Measurements from ENCODE around the gene PTPA.

Gene PTPA

DNA sequence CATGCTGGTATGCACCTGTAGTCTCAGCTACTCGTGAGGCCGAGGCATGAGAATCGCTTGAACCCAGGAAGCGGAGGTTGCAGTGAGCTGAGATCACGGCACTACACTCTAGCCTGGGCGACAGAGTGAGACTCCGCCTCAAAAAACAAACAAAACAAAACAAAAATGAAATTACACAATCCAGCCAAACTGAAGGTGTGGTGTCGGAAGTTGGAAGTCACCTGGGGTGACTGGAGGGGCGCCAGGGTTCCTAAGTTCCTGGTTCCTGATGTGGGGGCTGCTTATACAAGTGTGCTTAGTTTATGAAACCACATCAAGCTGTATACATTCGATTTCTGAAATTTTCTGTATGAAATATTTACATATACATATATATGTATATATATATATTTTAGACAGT, 34.0 kb upstream of the PTPA start:
- H3K4me3 Mint-ChIP-seq = no peak overlapping the region
- no peaks in the 10 kb centered on the region for H3K27me3 Mint-ChIP-seq
- no peak overlapping the region for H3K27ac Mint-ChIP-seq
- no peaks in the 10 kb centered on the region for H3K9me3 Mint-ChIP-seq
- peaks cover 25% of the 10 kb centered on the region for H3K4me1 Mint-ChIP-seq (ENCODE audit: low read depth)
- H3K36me3 Mint-ChIP-seq (ENCODE audit: low read depth) = no peaks in the 10 kb centered on the region

- H3K4me3 Mint-ChIP-seq = peak overlapping the region; percentile 87
- no peaks in the 10 kb centered on the region for H3K9me3 Mint-ChIP-seq
- no peaks in the 10 kb centered on the region for H3K36me3 Mint-ChIP-seq (ENCODE audit: low read depth)
- no peak overlapping the region for H3K27ac Mint-ChIP-seq
- peaks cover 29% of the 10 kb centered on the region for H3K4me1 Mint-ChIP-seq (ENCODE audit: low read depth)
- no peaks in the 10 kb centered on the region for H3K27me3 Mint-ChIP-seq
These were observed 32.3 kb upstream of the PTPA start for GRCh38 chr9:129078691-129079503.

DNA sequence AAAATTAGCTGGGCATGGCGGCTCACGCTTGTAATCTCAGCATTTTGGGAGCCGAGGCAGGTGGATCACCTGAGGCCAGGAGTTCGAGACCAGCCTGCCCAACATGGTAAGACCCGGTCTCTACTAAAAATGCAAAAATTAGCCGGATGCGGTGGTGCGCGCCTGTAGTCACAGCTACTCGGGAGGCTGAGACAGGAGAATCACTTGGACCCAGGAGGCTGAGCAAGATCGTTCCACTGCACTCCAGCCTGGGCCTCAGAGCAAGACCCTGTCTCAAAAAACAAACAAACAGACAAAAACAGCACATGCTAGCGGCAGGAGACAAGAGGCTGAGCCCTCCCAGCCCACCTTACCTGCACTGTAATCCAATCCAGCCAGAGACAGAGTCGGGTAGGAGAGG, 31.4 kb upstream of the PTPA start:
- Mint-ChIP-seq H3K27ac (peak overlapping the region; percentile 49), H3K4me3 (peak overlapping the region; percentile 87), H3K9me3 (no peaks in the 10 kb centered on the region), H3K36me3 (ENCODE audit: low read depth) (no peaks in the 10 kb centered on the region), H3K27me3 (no peaks in the 10 kb centered on the region), H3K4me1 (ENCODE audit: low read depth) (peaks cover 29% of the 10 kb centered on the region)

DNA sequence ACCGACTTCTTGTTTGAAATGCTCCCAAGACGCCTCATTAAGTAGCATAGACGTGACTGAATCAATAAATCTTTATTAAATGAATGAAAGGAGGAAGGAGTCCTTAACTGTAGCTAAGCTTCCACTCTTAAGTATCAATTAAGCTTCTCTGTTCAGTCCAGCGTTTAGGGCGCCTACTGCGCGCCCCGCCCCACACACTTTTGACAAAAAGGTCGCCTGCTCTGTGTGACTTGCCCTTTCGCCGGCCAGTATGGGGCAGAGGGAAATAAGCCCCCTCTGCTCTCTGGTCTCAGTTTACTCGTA, 31.0 kb upstream of the PTPA start:
- no peaks in the 10 kb centered on the region for H3K36me3 Mint-ChIP-seq (ENCODE audit: low read depth)
- peak overlapping the region; percentile 87 for H3K4me3 Mint-ChIP-seq
- peak overlapping the region; percentile 63 for H3K27ac Mint-ChIP-seq
- H3K27me3 Mint-ChIP-seq = no peaks in the 10 kb centered on the region
- peaks cover 29% of the 10 kb centered on the region for H3K4me1 Mint-ChIP-seq (ENCODE audit: low read depth)
- no peaks in the 10 kb centered on the region for H3K9me3 Mint-ChIP-seq

DNA sequence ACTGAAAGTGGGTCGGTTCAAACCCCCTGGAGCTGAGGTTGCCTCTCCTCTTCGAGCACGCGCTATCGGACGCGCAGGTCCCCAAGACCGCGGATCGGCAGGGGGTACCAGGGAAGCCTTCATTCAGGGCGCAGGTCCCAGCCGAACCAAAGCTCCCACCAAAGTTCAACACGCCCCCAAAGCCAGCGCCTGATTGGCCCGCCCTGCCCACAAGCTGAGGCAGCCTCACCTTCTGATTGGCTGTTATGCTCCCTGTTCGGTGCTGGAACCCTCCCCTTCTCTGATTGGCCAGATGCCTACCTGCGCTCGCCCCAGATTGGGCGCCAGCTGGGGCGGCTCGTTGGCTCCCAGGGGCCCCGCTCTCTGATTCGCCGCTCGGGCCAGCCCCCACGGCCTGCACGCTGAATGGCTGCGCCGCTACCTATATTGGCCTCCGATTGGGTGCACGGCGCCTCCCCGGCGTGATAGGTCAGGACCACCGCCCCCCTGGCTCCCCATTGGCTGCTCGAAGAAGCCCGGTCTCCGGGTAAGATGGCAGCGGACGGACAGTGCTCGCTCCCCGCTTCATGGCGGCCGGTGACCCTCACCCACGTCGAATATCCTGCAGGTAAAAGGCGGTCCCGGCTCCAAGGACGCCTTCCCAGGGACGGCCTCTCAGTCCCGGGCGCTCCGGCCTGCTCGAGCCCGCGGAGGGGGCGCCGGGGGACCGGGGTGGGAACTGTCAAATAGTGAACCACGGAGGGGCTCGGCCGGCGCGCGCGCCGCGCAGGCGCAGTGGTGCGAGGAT, 30.4 kb upstream of the PTPA start, which contains the start of gene DOLPP1:
TSS of gene DOLPP1 (plus strand) at position 511 of the 787 bp plus-strand sequence. CDS start at position 532, 21 bp downstream.
- no peaks in the 10 kb centered on the region for H3K27me3 Mint-ChIP-seq
- H3K36me3 Mint-ChIP-seq (ENCODE audit: low read depth) = no peaks in the 10 kb centered on the region
- H3K4me1 Mint-ChIP-seq (ENCODE audit: low read depth) = peaks cover 29% of the 10 kb centered on the region
- H3K27ac Mint-ChIP-seq = peak within 1 kb of the TSS; percentile 63
- no peaks in the 10 kb centered on the region for H3K9me3 Mint-ChIP-seq
- H3K4me3 Mint-ChIP-seq = peak within 1 kb of the TSS; percentile 87

- Mint-ChIP-seq H3K27me3 (no peaks in the 10 kb centered on the region), H3K4me3 (peak overlapping the region; percentile 87), H3K27ac (peak overlapping the region; percentile 49), H3K9me3 (no peaks in the 10 kb centered on the region), H3K36me3 (ENCODE audit: low read depth) (no peaks in the 10 kb centered on the region), H3K4me1 (ENCODE audit: low read depth) (peaks cover 29% of the 10 kb centered on the region)
These were observed 29.8 kb upstream of the PTPA start for GRCh38 chr9:129081388-129081904.

DNA sequence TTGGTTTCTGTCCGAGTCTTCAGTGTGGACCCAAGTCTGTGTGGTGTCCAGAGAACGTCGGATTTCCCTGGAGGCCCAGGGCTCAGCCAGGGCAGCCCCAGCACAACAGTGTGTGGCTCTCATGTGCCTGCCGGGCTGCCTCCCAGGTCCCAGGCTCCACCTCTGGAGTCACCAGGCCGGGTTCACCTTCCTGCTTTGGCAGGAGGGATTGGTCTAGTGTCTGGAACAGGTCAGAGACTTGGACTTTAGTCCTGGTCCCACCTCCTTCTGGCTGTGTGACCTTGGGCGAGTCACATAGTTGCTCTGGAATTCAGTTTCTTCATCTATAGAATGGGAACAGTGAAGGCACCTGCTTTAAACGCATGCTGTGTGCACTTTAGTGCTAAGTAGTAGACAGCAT, 27.1 kb upstream of the PTPA start:
- Mint-ChIP-seq H3K36me3 (ENCODE audit: low read depth) (peaks cover 10% of the 10 kb centered on the region), H3K4me3 (no peak overlapping the region), H3K4me1 (ENCODE audit: low read depth) (peaks cover 29% of the 10 kb centered on the region), H3K9me3 (no peaks in the 10 kb centered on the region), H3K27ac (no peak overlapping the region), H3K27me3 (no peaks in the 10 kb centered on the region)

DNA sequence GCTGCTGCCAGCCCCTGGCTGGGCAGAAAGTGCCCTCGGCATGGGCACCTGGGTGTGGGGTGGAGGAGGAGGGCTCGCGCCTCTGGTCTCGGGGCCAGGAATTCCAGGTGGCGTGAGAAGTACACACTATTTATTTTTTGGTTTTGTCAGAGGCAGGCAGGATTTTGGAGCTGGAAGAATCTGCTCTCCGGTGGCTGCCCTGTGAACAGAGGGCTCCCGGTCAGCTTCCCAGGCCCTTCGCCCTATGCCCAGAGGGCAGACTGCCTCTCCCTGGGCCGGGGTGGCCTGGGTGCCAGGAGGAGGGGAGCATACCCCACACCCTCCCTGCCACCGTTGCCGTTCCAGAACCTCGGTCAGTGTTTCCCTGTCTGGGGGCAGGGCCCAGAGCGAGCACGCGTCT, 22.0 kb upstream of the PTPA start:
- Mint-ChIP-seq H3K9me3 (no peaks in the 10 kb centered on the region), H3K4me3 (no peak overlapping the region), H3K4me1 (ENCODE audit: low read depth) (no peaks in the 10 kb centered on the region), H3K27me3 (no peaks in the 10 kb centered on the region), H3K36me3 (ENCODE audit: low read depth) (peaks cover 18% of the 10 kb centered on the region), H3K27ac (no peak overlapping the region)

DNA sequence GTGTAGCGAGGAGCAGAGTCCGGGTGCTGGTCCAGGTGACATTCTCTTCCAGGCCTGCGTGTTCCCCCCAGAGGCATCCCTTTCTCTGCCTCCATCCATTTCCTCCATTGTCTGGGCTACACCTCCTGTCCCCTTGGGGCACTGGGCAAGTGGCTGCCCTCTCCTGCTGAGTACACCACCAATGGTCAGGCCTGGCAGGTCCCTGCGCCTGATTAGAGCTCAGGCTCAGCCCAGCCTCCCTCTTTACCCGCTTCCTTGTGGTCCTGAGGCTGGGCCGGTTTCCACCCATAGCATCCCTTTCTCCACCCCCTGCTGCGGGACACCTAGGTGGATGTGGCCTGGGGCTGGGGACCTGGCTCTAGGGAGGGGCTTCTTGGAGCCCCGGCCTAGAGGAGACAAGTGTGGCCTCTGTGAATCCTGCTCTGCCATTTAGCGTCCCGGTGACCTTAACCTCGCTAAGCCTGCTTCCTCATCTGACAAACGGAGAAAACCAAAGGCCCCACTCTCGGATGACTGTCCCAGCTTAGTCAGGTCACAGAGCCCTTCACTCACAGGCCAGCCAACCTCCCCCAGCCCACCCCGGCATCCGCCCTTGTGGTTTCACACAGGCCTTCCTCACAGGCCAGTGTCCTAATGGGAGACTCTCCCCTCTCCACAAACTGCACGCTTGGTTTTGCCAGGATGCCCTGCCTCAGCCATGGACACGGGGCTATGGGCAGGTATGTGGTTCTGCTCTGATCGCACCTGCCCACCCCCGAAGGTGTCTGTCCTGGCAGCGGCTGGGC, 17.4 kb upstream of the PTPA start:
- H3K36me3 Mint-ChIP-seq (ENCODE audit: low read depth) = peaks cover 11% of the 10 kb centered on the region
- H3K27me3 Mint-ChIP-seq = no peaks in the 10 kb centered on the region
- no peak overlapping the region for H3K27ac Mint-ChIP-seq
- H3K4me3 Mint-ChIP-seq = no peak overlapping the region
- no peaks in the 10 kb centered on the region for H3K4me1 Mint-ChIP-seq (ENCODE audit: low read depth)
- no peaks in the 10 kb centered on the region for H3K9me3 Mint-ChIP-seq

GRCh38 chr9:129094387-129095169, 16.6 kb upstream of the PTPA start:
- H3K36me3 Mint-ChIP-seq (ENCODE audit: low read depth) = peaks cover 9% of the 10 kb centered on the region
- no peak overlapping the region for H3K27ac Mint-ChIP-seq
- H3K4me1 Mint-ChIP-seq (ENCODE audit: low read depth) = no peaks in the 10 kb centered on the region
- no peak overlapping the region for H3K4me3 Mint-ChIP-seq
- no peaks in the 10 kb centered on the region for H3K9me3 Mint-ChIP-seq
- H3K27me3 Mint-ChIP-seq = no peaks in the 10 kb centered on the region

DNA sequence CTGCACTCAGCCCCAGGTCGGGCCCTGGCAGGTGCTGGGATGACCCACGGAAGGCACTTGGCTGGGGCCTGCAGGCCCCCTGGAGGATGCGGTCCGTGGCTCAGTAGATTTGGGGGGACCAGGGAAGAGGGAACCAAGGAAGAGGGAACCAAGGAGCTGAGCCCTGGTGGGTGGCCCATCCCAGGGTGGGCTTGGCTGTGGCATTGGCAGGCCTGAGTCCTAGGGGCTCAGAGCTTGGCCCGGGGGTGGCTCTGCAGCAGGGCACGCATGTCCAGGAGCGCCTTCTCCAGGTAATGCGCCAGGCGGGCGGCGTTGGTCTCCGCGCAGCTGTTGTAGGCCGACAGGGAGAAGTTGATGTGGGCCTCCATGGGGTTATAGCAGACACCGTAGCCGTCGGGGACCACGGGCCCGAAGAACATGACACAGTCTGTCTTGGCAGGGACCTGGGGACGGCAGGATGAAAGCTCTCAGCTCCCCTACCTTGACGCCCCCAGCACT, 16.0 kb upstream of the PTPA start:
- H3K36me3 Mint-ChIP-seq (ENCODE audit: low read depth) = peaks cover 3% of the 10 kb centered on the region
- H3K4me3 Mint-ChIP-seq = no peak overlapping the region
- H3K27me3 Mint-ChIP-seq = no peaks in the 10 kb centered on the region
- no peaks in the 10 kb centered on the region for H3K4me1 Mint-ChIP-seq (ENCODE audit: low read depth)
- no peaks in the 10 kb centered on the region for H3K9me3 Mint-ChIP-seq
- no peak overlapping the region for H3K27ac Mint-ChIP-seq

DNA sequence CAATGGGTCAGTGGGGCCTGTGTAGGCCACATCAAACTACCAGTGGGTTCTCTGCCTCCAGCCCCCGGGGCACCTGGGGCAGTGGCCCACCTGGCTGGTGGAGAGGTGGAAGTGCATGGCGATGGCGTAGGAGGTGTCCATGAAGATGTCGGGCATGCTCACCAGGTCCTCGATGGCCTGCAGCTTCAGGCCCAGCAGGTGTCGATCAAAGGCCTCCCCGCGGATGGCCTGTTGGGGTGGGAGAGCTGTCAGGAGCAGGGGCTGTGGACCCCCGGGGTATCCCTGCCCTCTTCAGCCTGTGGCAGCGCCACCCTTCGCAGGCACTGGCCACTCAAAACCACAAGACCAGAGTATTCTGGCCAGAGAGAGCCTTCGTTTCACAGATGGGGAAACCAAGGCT, 15.3 kb upstream of the PTPA start:
- Mint-ChIP-seq H3K36me3 (ENCODE audit: low read depth) (peaks cover 3% of the 10 kb centered on the region), H3K4me3 (no peak overlapping the region), H3K9me3 (no peaks in the 10 kb centered on the region), H3K27me3 (no peaks in the 10 kb centered on the region), H3K4me1 (ENCODE audit: low read depth) (no peaks in the 10 kb centered on the region), H3K27ac (no peak overlapping the region)

DNA sequence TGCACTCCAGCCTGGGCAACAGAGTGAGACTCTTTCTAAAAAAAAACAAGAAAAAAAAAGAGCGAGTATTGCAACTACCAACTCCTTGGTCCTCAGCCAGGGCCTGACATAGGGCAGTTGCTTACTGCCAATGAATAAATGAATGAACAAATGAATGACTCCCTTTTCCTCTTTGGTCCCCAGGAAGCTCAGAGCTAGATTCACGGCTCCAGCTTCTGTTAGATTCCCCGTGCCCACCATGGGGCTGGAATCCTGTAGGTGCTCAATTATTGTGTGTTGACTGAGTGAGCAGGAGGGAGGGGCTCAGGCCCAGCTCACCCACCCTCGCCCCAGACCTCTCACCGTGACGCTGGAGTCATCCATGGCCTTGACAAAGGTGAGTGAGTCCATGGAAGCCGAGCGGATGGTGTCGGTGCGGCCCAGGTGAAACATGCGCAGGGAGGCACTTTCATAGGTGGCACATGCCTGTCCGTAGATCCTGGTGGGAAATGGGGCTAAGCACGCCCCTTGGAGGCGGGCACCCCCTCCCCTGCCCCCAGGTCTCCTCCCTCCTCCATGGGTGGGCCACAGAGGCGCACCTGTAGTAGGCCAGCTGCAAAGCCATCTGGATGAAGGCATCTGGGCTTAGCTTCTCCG, 13.4 kb upstream of the PTPA start:
- Mint-ChIP-seq H3K27me3 (no peaks in the 10 kb centered on the region), H3K4me3 (no peak overlapping the region), H3K9me3 (no peaks in the 10 kb centered on the region), H3K36me3 (ENCODE audit: low read depth) (peaks cover 3% of the 10 kb centered on the region), H3K4me1 (ENCODE audit: low read depth) (no peaks in the 10 kb centered on the region), H3K27ac (no peak overlapping the region)

DNA sequence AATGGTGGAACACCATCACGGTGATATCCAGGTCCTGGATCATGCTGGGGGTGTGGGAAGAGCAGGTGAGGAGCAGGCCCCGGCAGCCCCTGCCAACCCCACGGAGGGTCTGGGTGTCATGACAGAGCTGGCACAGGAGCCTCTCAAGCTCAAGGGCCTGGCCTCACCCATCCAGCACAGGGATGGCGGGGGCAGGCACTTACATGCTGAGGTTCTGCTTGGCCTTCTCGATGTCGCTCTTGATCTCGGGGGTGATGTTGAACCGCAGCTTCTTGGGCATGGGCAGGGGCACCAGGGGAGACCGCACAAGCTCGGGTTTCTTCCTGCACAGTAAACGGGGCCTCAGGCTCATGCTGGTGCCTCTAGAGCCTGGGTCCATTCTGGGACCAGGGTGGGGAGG, 12.9 kb upstream of the PTPA start:
- no peaks in the 10 kb centered on the region for H3K9me3 Mint-ChIP-seq
- peaks cover 3% of the 10 kb centered on the region for H3K36me3 Mint-ChIP-seq (ENCODE audit: low read depth)
- H3K4me1 Mint-ChIP-seq (ENCODE audit: low read depth) = no peaks in the 10 kb centered on the region
- no peak overlapping the region for H3K27ac Mint-ChIP-seq
- H3K4me3 Mint-ChIP-seq = no peak overlapping the region
- no peaks in the 10 kb centered on the region for H3K27me3 Mint-ChIP-seq

All from stimulated activated naive CD8-positive, alpha-beta T cell treated with anti-CD3 and anti-CD28 coated beads, Interleukin-15, Interleukin-2, amounts not matched to agents 100 ng/mL and 50 ng/mL, for 24 hours (primary cell).